ENCODE measurements around the gene NCK1. TPM values are rescaled to one million over a fixed set of nuclear protein-coding genes. Genes with fewer than 3 reads are reported as not detected.

Gene NCK1
- total and polyA plus RNA-seq, 11 donors = 6.5 to 36.0 (median 23.3) TPM

DNA sequence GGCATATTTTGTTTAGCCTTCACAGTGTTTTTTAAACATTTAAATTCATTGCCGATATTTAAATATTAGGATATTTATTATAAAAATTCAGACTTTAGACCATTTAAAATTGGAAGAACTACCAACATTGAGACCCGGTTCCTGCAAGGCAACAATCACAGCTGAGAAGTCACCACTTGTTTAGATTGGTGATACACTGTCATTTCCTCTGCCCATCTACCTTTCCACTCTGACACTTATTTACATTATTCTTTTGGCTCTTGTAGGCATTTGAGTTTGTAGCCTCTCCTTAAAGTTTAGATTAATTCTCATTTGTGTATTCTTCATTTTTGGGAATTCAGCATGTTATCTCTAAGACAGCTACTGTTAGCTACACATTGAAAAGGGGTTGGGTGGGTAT is 85.5 kb downstream of the NCK1 start:
- Histone ChIP-seq H3K4me1 (peaks cover 0 to 70% (median 22%) of the 10 kb centered on the region in 12 donors), H3K27ac (no peak overlapping the region), H3K4me3 (no peak overlapping the region), H3K36me3 (peaks cover 0 to 26% (median 17%) of the 10 kb centered on the region in 9 donors), H3K9me3 (no peaks in the 10 kb centered on the region), H3K27me3 (no peaks in the 10 kb centered on the region)
- no peak for TF ChIP-seq POLR2A (IDR thresholded peaks at IDR 0.05)
- WGBS, 4 donors = 49 to 51% (median 50%) methylated on average over 2 of the region's 2 CpGs
- DNase-seq (no peak), ATAC-seq (no peak)
- intact Hi-C loops (cut with DNase I) = loop anchor here in 1 of 10 donors (5.0 kb wide), 1 partner anchor 65 kb away; no protein-coding TSS in a partner anchor

DNA sequence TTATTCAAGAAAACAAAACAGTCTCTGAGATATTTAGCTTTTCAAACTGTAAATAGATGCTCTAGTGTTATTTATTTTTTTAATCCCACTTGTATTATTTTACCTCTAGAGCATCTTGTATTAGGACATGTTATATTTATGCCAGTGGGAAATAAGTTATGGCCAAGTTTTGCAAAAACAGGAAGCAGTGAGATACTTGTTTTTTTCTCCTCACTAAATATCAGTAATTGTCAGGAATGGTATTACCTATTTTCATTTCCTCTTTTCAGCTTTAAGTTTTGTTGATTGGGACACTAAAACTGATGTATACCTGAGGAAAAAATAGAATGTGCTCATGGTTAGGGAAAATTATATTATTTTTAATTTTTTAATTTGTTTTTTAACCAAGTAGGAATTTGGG is 87.1 kb downstream of the NCK1 start:
- intact Hi-C loops (cut with DNase I) = loop anchor here in 1 of 10 donors (5.0 kb wide), 1 partner anchor 63 kb away; no protein-coding TSS in a partner anchor
- DNase-seq = no peak
- ATAC-seq = no peak
- Histone ChIP-seq H3K4me3 (no peak overlapping the region), H3K36me3 (peaks cover 0 to 26% (median 17%) of the 10 kb centered on the region in 9 donors), H3K4me1 (peaks cover 0 to 54% (median 12%) of the 10 kb centered on the region in 12 donors), H3K9me3 (no peaks in the 10 kb centered on the region), H3K27me3 (no peaks in the 10 kb centered on the region), H3K27ac (peak overlapping the region in 1 of 12 donors; percentile 15)
- TF ChIP-seq, protein P1, sequence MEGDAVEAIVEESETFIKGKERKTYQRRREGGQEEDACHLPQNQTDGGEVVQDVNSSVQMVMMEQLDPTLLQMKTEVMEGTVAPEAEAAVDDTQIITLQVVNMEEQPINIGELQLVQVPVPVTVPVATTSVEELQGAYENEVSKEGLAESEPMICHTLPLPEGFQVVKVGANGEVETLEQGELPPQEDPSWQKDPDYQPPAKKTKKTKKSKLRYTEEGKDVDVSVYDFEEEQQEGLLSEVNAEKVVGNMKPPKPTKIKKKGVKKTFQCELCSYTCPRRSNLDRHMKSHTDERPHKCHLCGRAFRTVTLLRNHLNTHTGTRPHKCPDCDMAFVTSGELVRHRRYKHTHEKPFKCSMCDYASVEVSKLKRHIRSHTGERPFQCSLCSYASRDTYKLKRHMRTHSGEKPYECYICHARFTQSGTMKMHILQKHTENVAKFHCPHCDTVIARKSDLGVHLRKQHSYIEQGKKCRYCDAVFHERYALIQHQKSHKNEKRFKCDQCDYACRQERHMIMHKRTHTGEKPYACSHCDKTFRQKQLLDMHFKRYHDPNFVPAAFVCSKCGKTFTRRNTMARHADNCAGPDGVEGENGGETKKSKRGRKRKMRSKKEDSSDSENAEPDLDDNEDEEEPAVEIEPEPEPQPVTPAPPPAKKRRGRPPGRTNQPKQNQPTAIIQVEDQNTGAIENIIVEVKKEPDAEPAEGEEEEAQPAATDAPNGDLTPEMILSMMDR (IDR thresholded peaks at IDR 0.05) = no peak
- TF ChIP-seq POLR2A (IDR thresholded peaks at IDR 0.05) = no peak

DNA sequence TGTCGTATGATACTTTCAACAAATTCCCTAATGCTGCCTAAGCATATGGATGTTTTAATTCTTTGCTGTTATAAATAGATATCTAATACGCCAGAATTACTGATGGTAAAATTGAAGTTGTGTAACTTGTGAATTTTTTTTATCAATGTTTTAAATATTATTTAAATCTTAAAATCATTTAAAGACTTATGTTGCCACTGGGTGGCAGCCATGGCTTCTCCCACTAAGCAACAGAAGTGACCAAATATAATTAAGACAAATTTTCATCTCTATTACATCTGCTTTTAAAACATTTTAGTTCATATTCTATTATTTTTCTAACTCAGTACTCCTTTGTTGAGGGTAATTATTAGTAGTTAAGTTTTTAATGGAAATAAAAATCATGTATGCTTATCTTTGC is 87.7 kb downstream of the NCK1 start:
- peaks cover 0 to 48% (median 12%) of the 10 kb centered on the region in 12 donors for H3K4me1 ChIP-seq
- TF ChIP-seq, protein P1 (IDR thresholded peaks at IDR 0.05) = peak in 3 of 12 donors; percentile 27 to 44 (median 35)
- no peak for TF ChIP-seq POLR2A (IDR thresholded peaks at IDR 0.05)
- H3K27me3 ChIP-seq = no peaks in the 10 kb centered on the region
- peak overlapping the region in 1 of 12 donors; percentile 15 for H3K27ac ChIP-seq
- no peaks in the 10 kb centered on the region for H3K9me3 ChIP-seq
- DNase-seq = no peak
- WGBS, 4 donors = 87 to 93% (median 90%) methylated on average over 2 of the region's 2 CpGs
- H3K4me3 ChIP-seq = no peak overlapping the region
- intact Hi-C loops (cut with DNase I) = loop anchor here in 4 of 10 donors (5.0 to 10.0 kb wide), 2 partner anchors 63 to 65 kb away; no protein-coding TSS in a partner anchor
- no peak for ATAC-seq
- H3K36me3 ChIP-seq = peaks cover 0 to 26% (median 17%) of the 10 kb centered on the region in 9 donors

DNA sequence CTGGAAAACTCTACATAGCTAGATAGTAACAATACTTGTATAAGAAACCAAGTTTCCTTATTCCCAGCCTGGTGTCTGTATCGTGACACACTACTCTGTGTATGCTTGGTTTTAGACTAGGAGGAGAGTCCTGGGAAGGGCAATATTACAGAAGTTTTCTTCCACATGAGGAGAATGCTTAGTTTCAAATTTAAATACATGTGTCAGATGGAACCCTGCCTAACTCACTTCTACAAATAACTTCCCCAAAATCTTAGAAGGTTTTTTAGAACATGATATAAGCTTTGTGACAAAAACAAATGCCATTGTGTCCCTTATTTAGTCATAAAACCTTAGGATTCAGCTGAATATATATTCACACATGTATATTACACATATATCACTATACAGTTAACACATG is 88.6 kb downstream of the NCK1 start:
- ATAC-seq (no peak), DNase-seq (no peak)
- H3K27me3 ChIP-seq = no peaks in the 10 kb centered on the region
- TF ChIP-seq POLR2A (IDR thresholded peaks at IDR 0.05) = no peak
- TF ChIP-seq, protein P1 (IDR thresholded peaks at IDR 0.05) = no peak
- intact Hi-C loops (cut with DNase I) = loop anchor here in 3 of 10 donors (5.0 to 10.0 kb wide), 2 partner anchors 62 to 64 kb away; no protein-coding TSS in a partner anchor
- no peak overlapping the region for H3K4me3 ChIP-seq
- WGBS, 4 donors = 86 to 91% (median 88%) methylated on average over 1 of the region's 1 CpG
- H3K36me3 ChIP-seq = peaks cover 0 to 22% (median 15%) of the 10 kb centered on the region in 9 donors
- peaks cover 0 to 45% (median 14%) of the 10 kb centered on the region in 12 donors for H3K4me1 ChIP-seq
- peak overlapping the region in 1 of 12 donors; percentile 13 for H3K27ac ChIP-seq
- H3K9me3 ChIP-seq = no peaks in the 10 kb centered on the region
